ENCODE measurements around the gene GMPR2.

GMPR2 gene

GRCh38 chr14:24232645-24233537, at the start of gene GMPR2:
Gene GMPR2, plus strand, starts transcription at chr14:24232929. Its CDS starts 325 bp downstream, at chr14:24233254.
- DNase-seq (ENCODE audit: low read depth, low spot score), result no peak

GRCh38 chr14:24183014-24183481, 49.7 kb upstream of the GMPR2 start:
- DNase-seq (ENCODE audit: low read depth, low spot score), result no peak

- DNase-seq (ENCODE audit: low read depth, low spot score), result no peak
These were observed 48.4 kb upstream of the GMPR2 start for GRCh38 chr14:24184104-24184970.

- DNase-seq (ENCODE audit: low read depth, low spot score), result no peak
These were observed 47.7 kb upstream of the GMPR2 start for GRCh38 chr14:24185026-24185425.

- no peak for DNase-seq (ENCODE audit: low read depth, low spot score)
These were observed 47.0 kb upstream of the GMPR2 start for GRCh38 chr14:24185741-24186140.

- no peak for DNase-seq (ENCODE audit: low read depth, low spot score)
These were observed 45.7 kb upstream of the GMPR2 start for GRCh38 chr14:24186831-24187538.

GRCh38 chr14:24187539-24187915, 45.2 kb upstream of the GMPR2 start:
- no peak for DNase-seq (ENCODE audit: low read depth, low spot score)

- DNase-seq (ENCODE audit: low read depth, low spot score), result peak; percentile 91
These were observed 44.3 kb upstream of the GMPR2 start, which contains the start of gene IPO4 for GRCh38 chr14:24188251-24189058. Gene IPO4, minus strand, starts transcription at chr14:24188816. Its CDS starts 29 bp downstream, at chr14:24188787.

GRCh38 chr14:24189059-24189375, 43.7 kb upstream of the GMPR2 start:
- no peak for DNase-seq (ENCODE audit: low read depth, low spot score)

GRCh38 chr14:24189460-24189859, 43.3 kb upstream of the GMPR2 start:
- DNase-seq (ENCODE audit: low read depth, low spot score), result no peak

GRCh38 chr14:24190416-24190815, 42.3 kb upstream of the GMPR2 start:
- no peak for DNase-seq (ENCODE audit: low read depth, low spot score)

GRCh38 chr14:24192933-24193332, 39.8 kb upstream of the GMPR2 start:
- DNase-seq (ENCODE audit: low read depth, low spot score), result no peak

GRCh38 chr14:24194186-24194872, 38.4 kb upstream of the GMPR2 start:
- DNase-seq (ENCODE audit: low read depth, low spot score), result no peak

GRCh38 chr14:24194873-24195185, 37.9 kb upstream of the GMPR2 start:
- no peak for DNase-seq (ENCODE audit: low read depth, low spot score)

GRCh38 chr14:24195186-24196070, 37.3 kb upstream of the GMPR2 start, which contains the start of gene TM9SF1:
Gene TM9SF1, minus strand, starts transcription at chr14:24195441. Its CDS starts 422 bp downstream, at chr14:24195019.
- DNase-seq (ENCODE audit: low read depth, low spot score), result peak; percentile 74

GRCh38 chr14:24196071-24197055, 36.4 kb upstream of the GMPR2 start:
- no peak for DNase-seq (ENCODE audit: low read depth, low spot score)

- DNase-seq (ENCODE audit: low read depth, low spot score), result no peak
These were observed 35.7 kb upstream of the GMPR2 start for GRCh38 chr14:24197056-24197450.

All from smooth muscle cell of the brain vasculature (primary cell).